Hepatocyte (in vitro differentiated cells): ENCODE measurements around the gene SHISAL2A.

Experiments
- EZH2 ChIP-seq: fragments of 200-600 bp; sonication (generic); IDR thresholded peaks from 2 replicates; pipeline ENCODE4 v1.6.1; 2016; ENCODE audit warnings: antibody characterized with exemption, mild to moderate bottlenecking, borderline replicate concordance
- TF ChIP-seq, protein P1 (sequence below): fragments of 200-600 bp; sonication (generic); IDR thresholded peaks from 2 replicates; pipeline ENCODE4 v1.5.1; 2016; ENCODE audit warnings: antibody characterized with exemption, mild to moderate bottlenecking; ENCODE audit not compliant: poor library complexity

DNA sequence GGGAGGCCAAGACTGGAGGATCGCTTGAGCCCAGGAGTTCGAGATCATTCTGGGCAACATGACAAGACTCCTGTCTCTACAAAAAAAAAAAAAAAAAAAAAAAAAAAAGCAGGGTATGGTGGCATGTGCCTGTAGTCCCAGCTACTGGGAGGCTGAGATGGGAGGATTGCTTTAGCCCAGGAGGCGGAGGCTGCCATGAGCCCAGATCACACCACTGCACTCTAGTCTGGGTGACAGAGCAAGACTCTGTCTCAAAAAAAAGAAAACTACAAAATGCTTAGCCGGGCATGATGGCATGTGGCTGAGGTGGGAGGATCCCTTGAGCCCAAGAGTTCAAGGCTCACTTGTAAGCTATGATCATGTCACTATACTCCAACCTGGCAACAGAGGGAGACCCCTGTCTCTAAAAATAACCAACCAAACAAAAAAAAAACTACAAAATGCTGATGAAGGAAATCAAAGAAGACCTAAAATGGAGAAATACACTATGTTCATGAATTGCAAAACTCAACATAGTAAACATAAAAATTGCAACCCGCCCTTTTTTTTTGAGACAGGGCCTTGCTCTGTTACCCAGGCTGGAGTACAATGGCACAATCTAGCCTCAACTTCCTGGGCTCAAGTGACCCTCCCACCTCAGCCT is 20.4 kb downstream of the SHISAL2A start:
- no peak for TF ChIP-seq EZH2
- TF ChIP-seq, protein P1, sequence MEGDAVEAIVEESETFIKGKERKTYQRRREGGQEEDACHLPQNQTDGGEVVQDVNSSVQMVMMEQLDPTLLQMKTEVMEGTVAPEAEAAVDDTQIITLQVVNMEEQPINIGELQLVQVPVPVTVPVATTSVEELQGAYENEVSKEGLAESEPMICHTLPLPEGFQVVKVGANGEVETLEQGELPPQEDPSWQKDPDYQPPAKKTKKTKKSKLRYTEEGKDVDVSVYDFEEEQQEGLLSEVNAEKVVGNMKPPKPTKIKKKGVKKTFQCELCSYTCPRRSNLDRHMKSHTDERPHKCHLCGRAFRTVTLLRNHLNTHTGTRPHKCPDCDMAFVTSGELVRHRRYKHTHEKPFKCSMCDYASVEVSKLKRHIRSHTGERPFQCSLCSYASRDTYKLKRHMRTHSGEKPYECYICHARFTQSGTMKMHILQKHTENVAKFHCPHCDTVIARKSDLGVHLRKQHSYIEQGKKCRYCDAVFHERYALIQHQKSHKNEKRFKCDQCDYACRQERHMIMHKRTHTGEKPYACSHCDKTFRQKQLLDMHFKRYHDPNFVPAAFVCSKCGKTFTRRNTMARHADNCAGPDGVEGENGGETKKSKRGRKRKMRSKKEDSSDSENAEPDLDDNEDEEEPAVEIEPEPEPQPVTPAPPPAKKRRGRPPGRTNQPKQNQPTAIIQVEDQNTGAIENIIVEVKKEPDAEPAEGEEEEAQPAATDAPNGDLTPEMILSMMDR: no peak
